Choroid plexus epithelial cell (primary cell): ENCODE data around the gene ACTR1A.

ENCODE experiments used
- DNase-seq: peaks from one replicate; pipeline ENCODE4 v3.0.0-alpha.2; 2010; ENCODE audit warnings: low read depth
- H3K4me3 ChIP-seq: 2 replicates; pipeline ENCODE4 v1.5.1; 2011; ENCODE audit warnings: low read depth, mild to moderate bottlenecking, control low read depth, low read length, moderate library complexity
- CTCF ChIP-seq: conservative IDR thresholded peaks from 2 replicates; pipeline ENCODE4 v1.5.1; 2011; ENCODE audit warnings: low read depth, mild to moderate bottlenecking, control low read depth, inconsistent platforms, low read length, moderate library complexity

Gene ACTR1A

GRCh38 chr10:102434394-102435132, 67.9 kb downstream of the ACTR1A start:
- TF ChIP-seq CTCF, result no peak
- no peak overlapping the region for H3K4me3 ChIP-seq
- peak; percentile 56 for DNase-seq

GRCh38 chr10:102433619-102434046, 68.9 kb downstream of the ACTR1A start:
- no peak for DNase-seq
- TF ChIP-seq CTCF, result no peak
- no peak overlapping the region for H3K4me3 ChIP-seq

- H3K4me3 ChIP-seq, result peak within 1 kb of the TSS; percentile 94
- DNase-seq, result peak; percentile 98
- TF ChIP-seq CTCF, result no peak
Observed at GRCh38 chr10:102432162-102432950, 70.2 kb downstream of the ACTR1A start, which contains the start of gene CUEDC2. CUEDC2 (minus strand) TSS chr10:102432574; CDS start chr10:102425188, 7,386 bp downstream.

- peak; percentile 57 for DNase-seq
- H3K4me3 ChIP-seq, result peak overlapping the region; percentile 94
- peak; percentile 9 for TF ChIP-seq CTCF
Observed at GRCh38 chr10:102431452-102432124, 70.9 kb downstream of the ACTR1A start.

- TF ChIP-seq CTCF, result no peak
- DNase-seq, result no peak
- no peak overlapping the region for H3K4me3 ChIP-seq
Observed at GRCh38 chr10:102429468-102429867, 73.0 kb downstream of the ACTR1A start.
